SU-DHL-6 (cell line): ENCODE results near the gene ANTXR1.

Experiments used
- EZH2phosphoT487 ChIP-seq: fragments of 200-600 bp; sonication (generic), shearing (Covaris generic); conservative IDR thresholded peaks from 2 replicates; pipeline ENCODE4 v1.6.1; 2018; ENCODE audit warnings: mild to moderate bottlenecking, antibody characterized with exemption, low read length, moderate library complexity, mixed read lengths
- TF ChIP-seq, protein P1 (sequence below): fragments of 200-600 bp; sonication (generic); IDR thresholded peaks from one replicate; pipeline ENCODE4 v1.5.1; 2017; ENCODE audit warnings: antibody characterized with exemption, mild to moderate bottlenecking, low read length, moderate library complexity; ENCODE audit not compliant: insufficient read depth, poor library complexity, severe bottlenecking

DNA sequence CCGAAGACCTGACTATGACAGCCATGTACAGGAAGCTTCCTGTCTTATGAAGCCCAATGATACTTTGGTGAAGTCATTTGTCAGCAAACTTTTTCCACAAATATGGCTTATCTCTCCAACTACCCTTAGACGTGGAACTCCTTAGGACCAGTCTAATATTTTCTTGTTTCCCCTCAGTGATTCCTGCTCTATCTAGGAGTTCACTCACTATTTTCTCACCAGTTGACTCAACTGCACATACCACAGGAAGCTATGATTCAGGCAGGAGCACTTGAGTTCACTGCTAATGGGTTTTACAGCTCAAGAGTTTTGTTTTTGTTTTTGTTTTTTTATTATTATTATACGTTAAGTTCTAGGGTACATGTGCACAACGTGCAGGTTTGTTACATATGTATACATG is 109.3 kb downstream of the ANTXR1 start:
- TF ChIP-seq, protein P1, sequence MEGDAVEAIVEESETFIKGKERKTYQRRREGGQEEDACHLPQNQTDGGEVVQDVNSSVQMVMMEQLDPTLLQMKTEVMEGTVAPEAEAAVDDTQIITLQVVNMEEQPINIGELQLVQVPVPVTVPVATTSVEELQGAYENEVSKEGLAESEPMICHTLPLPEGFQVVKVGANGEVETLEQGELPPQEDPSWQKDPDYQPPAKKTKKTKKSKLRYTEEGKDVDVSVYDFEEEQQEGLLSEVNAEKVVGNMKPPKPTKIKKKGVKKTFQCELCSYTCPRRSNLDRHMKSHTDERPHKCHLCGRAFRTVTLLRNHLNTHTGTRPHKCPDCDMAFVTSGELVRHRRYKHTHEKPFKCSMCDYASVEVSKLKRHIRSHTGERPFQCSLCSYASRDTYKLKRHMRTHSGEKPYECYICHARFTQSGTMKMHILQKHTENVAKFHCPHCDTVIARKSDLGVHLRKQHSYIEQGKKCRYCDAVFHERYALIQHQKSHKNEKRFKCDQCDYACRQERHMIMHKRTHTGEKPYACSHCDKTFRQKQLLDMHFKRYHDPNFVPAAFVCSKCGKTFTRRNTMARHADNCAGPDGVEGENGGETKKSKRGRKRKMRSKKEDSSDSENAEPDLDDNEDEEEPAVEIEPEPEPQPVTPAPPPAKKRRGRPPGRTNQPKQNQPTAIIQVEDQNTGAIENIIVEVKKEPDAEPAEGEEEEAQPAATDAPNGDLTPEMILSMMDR, result no peak
- TF ChIP-seq EZH2phosphoT487, result no peak
